ENCODE results near the gene PRSS2. TPM values are rescaled to one million over a fixed set of nuclear protein-coding genes. Genes with fewer than 3 reads are reported as not detected.

PRSS2 gene
- total and polyA plus RNA-seq, 9 of the 15 experiments (the other 6 are each of a cell fraction or from before 2014, with no cell fraction given) = 1.3 to 23.9 (median 3.8) TPM

- no peak overlapping the region for H2AFZ ChIP-seq (ENCODE audit: low read depth, low read length)
- H4K20me1 ChIP-seq (replicated peaks; ENCODE audit: control insufficient read depth, insufficient read depth, low read length) = no peaks in the 10 kb centered on the region
- H3K4me2 ChIP-seq (ENCODE audit: insufficient read depth, low read length) = no peak overlapping the region
- H3K79me2 ChIP-seq (ENCODE audit: control insufficient read depth, insufficient read depth, low read length) = no peaks in the 10 kb centered on the region; the same call in 2 of the 3 replicates
- WGBS (ENCODE audit: insufficient coverage, low coverage, missing lambda C conversion rate) = 13% methylated on average over 3 of the region's 3 CpGs
- CTCF ChIA-PET (ENCODE audit: low intra/inter-chr PET ratio) = no interaction called here
- DNase-seq (ENCODE audit: extremely low read depth in 1 of 4, low spot score in 3 of 4) = no peak
- in situ Hi-C loops (cut with MboI) = no loop called here
- no peak overlapping the region for H3K4me3 ChIP-seq
- H3K9me3 ChIP-seq (replicated peaks; ENCODE audit: control insufficient read depth, insufficient read depth, low read depth, low read length) = no peaks in the 10 kb centered on the region
- FAIRE-seq = no peak
- H3K9ac ChIP-seq (ENCODE audit: insufficient read depth in 1 of 2, low read depth in 2 of 2, low read length in 2 of 2) = no peak overlapping the region
- intact Hi-C loops (cut with micrococcal nuclease) = no loop called here
- ATAC-seq = no peak
- H3K36me3 ChIP-seq (ENCODE audit: control insufficient read depth, insufficient read depth, low read length) = no peaks in the 10 kb centered on the region
- no TSS peak for BruUV-seq (replicated peaks)
- H3K9me1 ChIP-seq (ENCODE audit: control insufficient read depth, insufficient read depth, low read length) = no peaks in the 10 kb centered on the region
- H3K4me1 ChIP-seq (replicated peaks in 1 of 2; ENCODE audit: control insufficient read depth in 2 of 2, insufficient read depth in 2 of 2, low read length in 2 of 2) = peaks cover 0 to 54% of the 10 kb centered on the region in 2 experiments; a peak in 3 of 5 replicates
- no peak overlapping the region; the same call in 2 of the 3 replicates for H3K27ac ChIP-seq (ENCODE audit: extremely low read depth, low read depth, low read length)
- TF ChIP-seq MBD2 (IDR thresholded peaks at IDR 0.05; ENCODE audit: borderline replicate concordance, low read depth) (no peak), SMARCA4 (IDR thresholded peaks at IDR 0.05) (no peak), CHD1 (IDR thresholded peaks at IDR 0.05; ENCODE audit: low read length) (no peak), KLF13 (tag; IDR thresholded peaks at IDR 0.05; ENCODE audit: borderline replicate concordance, low read depth) (no peak), CEBPB (tag; IDR thresholded peaks at IDR 0.05) (peak; percentile 53), ZNF324 (CRISPR knock-in tag; IDR thresholded peaks at IDR 0.05) (no peak), YBX1 (IDR thresholded peaks at IDR 0.05) (no peak), HNRNPLL (IDR thresholded peaks at IDR 0.05; ENCODE audit: low read depth, low read length, poor library complexity, severe bottlenecking) (no peak), CEBPG (CRISPR knock-in tag; IDR thresholded peaks at IDR 0.05) (no peak), CEBPG (tag; conservative IDR thresholded peaks at IDR 0.05 in 1 of 2, IDR thresholded peaks at IDR 0.05 in 1 of 2) (peak; percentile 57 to 67), SMARCC2 (IDR thresholded peaks at IDR 0.05; ENCODE audit: low read depth) (no peak), FOS (IDR thresholded peaks at IDR 0.05; ENCODE audit: extremely low read depth, insufficient read length) (no peak), ZNF589 (CRISPR knock-in tag; IDR thresholded peaks at IDR 0.05; ENCODE audit: low read depth) (0 out of 2 replicates have a peak, but pooled peaks have one; percentile 8)
- TF ChIP-seq, protein P1, sequence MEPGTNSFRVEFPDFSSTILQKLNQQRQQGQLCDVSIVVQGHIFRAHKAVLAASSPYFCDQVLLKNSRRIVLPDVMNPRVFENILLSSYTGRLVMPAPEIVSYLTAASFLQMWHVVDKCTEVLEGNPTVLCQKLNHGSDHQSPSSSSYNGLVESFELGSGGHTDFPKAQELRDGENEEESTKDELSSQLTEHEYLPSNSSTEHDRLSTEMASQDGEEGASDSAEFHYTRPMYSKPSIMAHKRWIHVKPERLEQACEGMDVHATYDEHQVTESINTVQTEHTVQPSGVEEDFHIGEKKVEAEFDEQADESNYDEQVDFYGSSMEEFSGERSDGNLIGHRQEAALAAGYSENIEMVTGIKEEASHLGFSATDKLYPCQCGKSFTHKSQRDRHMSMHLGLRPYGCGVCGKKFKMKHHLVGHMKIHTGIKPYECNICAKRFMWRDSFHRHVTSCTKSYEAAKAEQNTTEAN (CRISPR knock-in tag; IDR thresholded peaks at IDR 0.05) = 0 out of 2 replicates have a peak, but pooled peaks have one; percentile 43
- POLR2A ChIA-PET = no interaction called here
- H3K27me3 ChIP-seq (ENCODE audit: control insufficient read depth in 2 of 2, insufficient read depth in 2 of 2, low read length in 2 of 2) = no peaks in the 10 kb centered on the region; a peak in 1 of 5 replicates
These were observed 34.7 kb downstream of the PRSS2 start for GRCh38 chr7:142805350-142806021.

Data from K562 (cell line).